GM11168 (cell line): ENCODE measurements around the gene C1orf35.

ENCODE experiments used
- in situ Hi-C: fragments of 300-500 bp; cut with MboI; formaldehyde crosslinking; loops from one replicate; pipeline ENCODE4 v1.12.0; 2022; ENCODE audit warnings: low sequenced_read_pairs; ENCODE audit not compliant: unreplicated experiment

Gene C1orf35

GRCh38 chr1:228082918-228083870 lies 19.9 kb downstream of the C1orf35 start:
- in situ Hi-C loops = no loop called here

GRCh38 chr1:228082214-228082917 lies 20.8 kb downstream of the C1orf35 start, which contains the start of gene ARF1:
Gene ARF1 (plus strand): TSS chr1:228082708. CDS start chr1:228097115, 14,407 bp downstream.
- in situ Hi-C loops = no loop called here

- in situ Hi-C loops = no loop called here
Observed at GRCh38 chr1:228081578-228082213, 21.4 kb downstream of the C1orf35 start.

- in situ Hi-C loops = no loop called here
Observed at GRCh38 chr1:228081144-228081543, 22.0 kb downstream of the C1orf35 start.

- in situ Hi-C loops = no loop called here
Observed at GRCh38 chr1:228079601-228080263, 23.4 kb downstream of the C1orf35 start.

- in situ Hi-C loops = no loop called here
Observed at GRCh38 chr1:228079013-228079412, 24.1 kb downstream of the C1orf35 start.

GRCh38 chr1:228077565-228078330 lies 25.4 kb downstream of the C1orf35 start:
- in situ Hi-C loops = no loop called here

- in situ Hi-C loops = no loop called here
Observed at GRCh38 chr1:228076796-228077430, 26.2 kb downstream of the C1orf35 start.

GRCh38 chr1:228075801-228076271 lies 27.3 kb downstream of the C1orf35 start:
- in situ Hi-C loops = no loop called here

GRCh38 chr1:228074954-228075730 lies 28.0 kb downstream of the C1orf35 start:
- in situ Hi-C loops = no loop called here

- in situ Hi-C loops = no loop called here
Observed at GRCh38 chr1:228073857-228074545, 29.1 kb downstream of the C1orf35 start.

- in situ Hi-C loops = no loop called here
Observed at GRCh38 chr1:228073061-228073856, 29.9 kb downstream of the C1orf35 start.

GRCh38 chr1:228072658-228073043 lies 30.5 kb downstream of the C1orf35 start:
- in situ Hi-C loops = no loop called here

- in situ Hi-C loops = no loop called here
Observed at GRCh38 chr1:228071839-228072657, 31.1 kb downstream of the C1orf35 start.

GRCh38 chr1:228070851-228071250 lies 32.3 kb downstream of the C1orf35 start:
- in situ Hi-C loops = no loop called here

- in situ Hi-C loops = no loop called here
Observed at GRCh38 chr1:228070173-228070572, 33.0 kb downstream of the C1orf35 start.
